GM18867 (cell line): ENCODE measurements around the gene C3orf62.
"Not testable (repeated sequence)": the region's sequence is repeated elsewhere in the genome, so short reads cannot be mapped to it uniquely, and the experiment has no call there.

Source experiments
- ATAC-seq: cut with Tn5 transposase; IDR thresholded peaks from one replicate; pipeline ENCODE4 v1.9.1; 2021; ENCODE audit warnings: mild to moderate bottlenecking, moderate library complexity; ENCODE audit not compliant: unreplicated experiment

C3orf62 gene

GRCh38 chr3:49269443-49270155 lies 7.4 kb downstream of the C3orf62 start:
- ATAC-seq: no peak

DNA sequence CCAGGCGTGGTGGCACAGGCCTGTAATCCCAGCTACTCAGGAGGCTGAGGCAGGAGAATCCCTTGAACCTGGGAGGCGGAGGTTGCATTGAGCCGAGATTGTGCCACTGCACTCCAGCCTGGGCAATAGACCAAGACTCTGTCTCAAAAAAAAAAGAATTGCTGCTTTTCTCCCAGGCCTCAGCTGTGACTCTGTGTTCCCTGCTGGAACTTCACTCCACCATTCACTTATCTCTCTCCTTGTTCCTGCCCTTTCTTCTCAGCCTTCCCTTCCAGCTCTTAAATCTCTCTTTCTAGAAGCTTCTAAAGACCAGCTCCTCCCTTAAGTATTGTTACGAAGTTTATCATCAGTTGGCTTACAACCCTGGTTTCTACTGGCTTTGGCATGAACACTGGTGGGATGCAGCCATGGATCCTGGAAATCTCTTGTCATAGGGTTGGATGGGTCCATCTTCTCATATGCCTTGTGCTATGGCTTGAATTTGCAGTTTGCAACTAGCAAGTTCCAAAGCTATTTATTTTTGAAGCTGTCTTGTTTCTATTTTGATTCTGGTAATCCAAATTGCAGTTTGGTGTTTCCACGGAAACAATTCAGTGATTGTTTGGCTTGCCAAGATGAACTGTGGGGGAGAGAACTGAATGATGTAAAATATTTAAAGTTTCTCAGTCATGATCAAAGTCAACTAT lies 10.5 kb downstream of the C3orf62 start:
- no peak for ATAC-seq

- no peak for ATAC-seq
Measured at GRCh38 chr3:49265661-49266386, 11.2 kb downstream of the C3orf62 start.

- ATAC-seq: no peak
Measured at GRCh38 chr3:49263159-49263889, 13.7 kb downstream of the C3orf62 start.

DNA sequence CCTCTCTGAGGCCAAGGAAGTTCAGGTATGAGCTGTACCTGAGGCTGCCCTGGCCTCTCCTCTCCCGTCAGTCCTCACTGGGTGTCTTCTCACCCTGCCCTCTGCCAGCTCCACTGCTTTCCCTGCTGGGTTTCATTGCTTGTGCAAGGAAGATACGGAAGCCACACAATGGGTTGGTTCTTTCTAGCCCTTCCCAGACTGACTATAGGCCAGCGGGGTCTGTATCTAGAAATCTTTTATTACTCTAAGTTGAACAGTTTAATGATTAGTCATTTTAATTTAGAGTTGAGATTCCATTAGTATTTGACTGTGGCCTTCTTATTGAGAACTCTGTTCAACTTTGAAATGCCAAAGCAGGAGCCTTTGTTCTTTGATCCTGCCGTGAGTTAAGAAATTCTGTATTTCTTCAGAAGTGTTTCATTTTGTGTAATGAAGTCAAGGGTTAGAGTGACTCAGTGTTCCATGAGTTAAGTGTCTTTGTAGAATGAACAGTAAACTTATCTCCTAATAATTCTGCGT lies 16.2 kb downstream of the C3orf62 start:
- ATAC-seq: no peak

GRCh38 chr3:49257187-49257586 lies 19.8 kb downstream of the C3orf62 start:
- no peak for ATAC-seq

DNA sequence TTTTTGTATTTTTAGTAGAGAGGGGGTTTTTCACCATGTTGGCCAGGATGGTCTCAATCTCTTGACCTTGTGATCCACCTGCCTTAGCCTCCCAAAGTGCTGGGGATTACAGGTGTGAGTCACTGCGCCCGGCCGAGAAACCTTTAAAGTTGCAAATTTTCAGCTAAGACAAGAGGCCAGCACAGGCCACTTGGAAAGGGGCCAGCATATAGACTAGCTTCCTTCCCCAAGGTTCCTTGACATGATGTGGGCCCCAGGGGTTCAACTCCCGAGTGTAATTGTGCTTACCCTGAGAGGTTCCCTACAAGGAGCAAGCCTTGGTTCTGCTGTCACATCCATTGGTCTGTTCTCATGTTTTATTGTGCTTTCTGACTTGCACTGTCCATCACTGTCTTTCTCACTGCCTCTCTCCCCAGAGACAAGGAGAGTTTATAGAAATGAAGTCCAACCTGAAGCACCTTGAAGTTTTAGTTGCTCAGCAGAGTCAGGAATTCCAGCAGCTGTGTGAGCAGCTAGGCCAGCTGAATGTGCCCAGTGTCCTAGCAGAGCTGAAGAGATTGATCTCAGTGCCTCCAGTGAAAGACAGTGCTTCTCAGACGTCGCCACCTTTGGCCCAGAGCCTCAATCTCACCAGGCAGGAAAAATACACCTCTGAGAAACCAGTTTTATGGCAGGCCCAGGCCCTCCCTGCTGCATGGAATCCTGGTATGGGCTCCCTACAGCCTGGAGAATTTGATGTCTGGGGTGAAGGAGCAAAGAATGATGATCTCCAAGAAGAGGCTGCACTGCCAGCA lies 21.1 kb downstream of the C3orf62 start:
- ATAC-seq: no peak

DNA sequence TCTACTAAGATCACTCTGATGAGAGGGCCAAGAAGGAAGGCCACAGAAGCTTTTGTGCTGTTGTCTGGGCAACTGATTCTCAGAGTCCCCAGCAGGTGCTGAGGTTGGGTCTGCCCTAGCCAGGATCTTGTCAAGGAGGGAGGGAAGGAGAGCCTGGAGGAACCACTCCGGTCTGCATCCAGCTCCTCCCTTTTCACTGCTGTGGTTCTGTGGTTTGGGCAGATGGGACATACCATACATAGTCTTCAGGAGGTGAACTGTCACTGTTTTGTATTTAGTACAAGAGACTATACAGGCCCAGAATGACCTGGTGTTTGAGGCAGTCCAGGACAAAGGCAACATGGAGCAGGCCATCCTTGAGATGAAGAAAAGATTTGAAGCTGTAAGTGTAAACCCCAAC lies 21.9 kb downstream of the C3orf62 start:
- ATAC-seq: no peak

DNA sequence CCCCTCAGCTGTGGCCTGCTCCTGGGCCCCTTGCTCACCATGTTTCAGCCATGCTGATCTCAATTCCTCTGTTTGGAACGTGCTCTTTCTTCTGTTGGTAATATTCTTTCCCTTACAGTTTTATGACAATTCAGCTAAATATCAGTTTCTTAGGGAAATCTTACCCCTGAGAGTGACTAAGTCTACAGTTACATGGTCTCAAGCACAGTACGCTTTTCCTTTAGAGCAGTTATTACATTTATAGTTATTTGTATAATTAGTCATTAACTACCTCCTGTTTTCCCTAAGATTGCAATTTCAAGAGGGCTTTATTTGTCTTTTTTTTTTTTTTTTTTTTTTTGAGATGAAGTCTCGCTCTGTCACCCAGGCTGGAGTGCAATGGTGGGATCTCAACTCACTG lies 23.5 kb downstream of the C3orf62 start:
- ATAC-seq: no peak

- ATAC-seq: no peak
Measured at GRCh38 chr3:49248840-49249227, 28.2 kb downstream of the C3orf62 start.

- no peak for ATAC-seq
Measured at GRCh38 chr3:49244581-49245205, 32.3 kb downstream of the C3orf62 start.

DNA sequence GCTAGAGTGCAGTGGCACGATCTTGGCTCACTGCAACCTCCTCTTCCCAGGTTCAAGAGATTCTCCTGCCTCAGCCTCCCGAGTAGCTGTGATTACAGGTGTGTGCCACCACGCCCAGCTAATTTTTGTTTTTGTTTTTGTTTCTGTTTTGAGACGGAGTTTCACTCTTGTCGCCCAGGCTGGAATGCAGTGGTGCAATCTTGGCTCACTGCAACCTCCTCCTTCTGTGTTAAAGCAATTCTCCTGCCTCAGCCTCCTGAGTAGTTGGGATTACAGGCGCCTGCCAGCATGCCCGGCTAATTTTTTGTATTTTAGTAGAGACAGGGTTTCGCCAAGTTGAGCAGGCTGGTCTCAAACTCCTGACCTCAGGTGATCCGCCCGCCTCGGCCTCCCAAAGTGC lies 36.9 kb downstream of the C3orf62 start:
- not testable (repeated sequence) for ATAC-seq

DNA sequence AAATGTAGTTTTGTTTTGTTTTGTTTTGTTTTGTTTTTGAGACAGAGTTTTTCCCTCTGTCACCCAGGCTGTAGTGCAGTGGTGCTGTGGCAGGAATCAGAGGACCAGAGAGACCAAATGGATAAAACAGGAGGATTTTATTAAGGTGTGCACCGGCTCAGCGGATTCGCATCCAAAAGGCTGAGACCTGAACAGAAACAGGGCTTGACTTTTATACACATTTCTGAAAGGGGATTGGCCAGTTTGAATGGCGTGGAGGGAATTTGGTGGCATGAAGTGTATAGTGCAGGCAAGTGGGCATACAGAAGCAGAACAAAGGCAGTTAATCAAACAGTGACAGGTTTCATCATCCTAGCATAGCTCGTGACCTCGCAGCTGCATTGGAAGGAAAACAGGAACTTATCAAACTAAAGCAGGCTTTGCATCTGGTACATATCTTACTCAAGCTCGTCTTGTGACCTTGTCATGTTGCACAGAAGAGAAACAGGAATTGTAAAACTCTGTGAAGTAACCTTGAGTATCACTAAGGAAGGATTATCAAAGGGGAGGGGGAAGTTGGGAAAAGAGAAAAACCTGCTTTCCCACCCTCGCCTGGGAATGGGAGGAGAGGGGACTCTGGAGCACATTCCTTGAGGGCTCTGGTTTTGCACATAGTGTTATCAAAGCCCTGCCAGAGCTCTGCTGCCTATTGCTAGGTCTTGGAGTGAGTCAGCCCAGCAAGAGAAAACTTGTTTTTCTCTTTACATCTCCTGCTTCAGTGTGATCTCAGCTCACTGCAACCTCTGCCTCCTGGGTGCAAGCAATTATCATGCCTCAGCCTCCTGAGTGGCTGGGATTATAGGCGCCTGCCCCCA lies 38.5 kb downstream of the C3orf62 start:
- ATAC-seq: no peak

DNA sequence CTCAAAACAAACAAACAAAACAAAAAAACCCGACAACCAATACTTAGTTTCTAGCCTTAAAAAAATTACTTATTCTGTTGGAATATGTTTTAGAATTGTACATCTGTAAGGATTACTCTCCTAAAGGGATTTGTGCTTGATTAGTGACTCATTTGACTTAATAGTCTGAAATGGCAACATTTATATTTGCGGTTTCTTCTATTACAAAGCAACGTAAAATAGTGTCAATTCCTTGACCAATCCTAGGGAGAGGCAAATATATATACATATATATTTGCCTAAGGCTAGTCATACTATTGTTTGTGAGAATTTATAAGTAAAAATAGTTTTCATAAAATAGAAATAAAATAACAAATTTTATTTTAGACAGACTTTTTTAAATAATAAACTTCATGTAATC lies 39.7 kb downstream of the C3orf62 start:
- no peak for ATAC-seq

DNA sequence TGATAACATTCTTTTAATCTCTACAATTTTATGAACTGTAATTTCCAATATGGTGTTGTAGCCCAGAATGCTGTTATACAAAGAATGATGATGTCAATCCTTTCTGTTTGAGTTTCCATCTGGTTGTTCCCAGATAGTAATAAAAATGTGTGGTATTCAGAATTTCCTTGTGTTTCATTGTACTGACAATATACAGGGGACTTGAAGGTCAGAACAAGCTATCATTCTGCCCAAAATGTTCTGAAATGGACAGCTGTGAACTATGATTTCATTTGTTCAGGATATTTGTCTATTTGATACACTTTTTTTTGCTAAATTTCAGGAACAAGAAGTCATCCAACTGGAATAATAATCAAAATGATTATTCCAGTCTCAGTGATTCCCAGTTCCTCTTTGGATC lies 40.8 kb downstream of the C3orf62 start:
- no peak for ATAC-seq

DNA sequence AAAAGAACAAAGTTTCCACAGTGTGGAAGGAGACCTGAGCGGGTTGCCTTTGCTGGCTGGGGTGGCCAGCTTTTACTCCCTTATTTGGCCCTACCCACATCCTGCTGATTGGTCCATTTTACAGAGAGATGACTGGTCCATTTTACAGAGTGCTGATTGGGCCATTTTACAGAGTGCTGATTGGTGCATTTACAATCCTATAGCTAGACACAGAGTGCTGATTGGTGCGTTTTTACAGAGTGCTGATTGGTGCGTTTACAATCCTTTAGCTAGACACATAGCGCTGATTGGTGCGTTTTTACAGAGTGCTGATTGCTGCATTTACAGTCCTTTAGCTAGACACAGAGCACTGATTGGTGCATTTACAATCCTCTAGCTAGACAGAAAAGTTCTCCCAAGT lies 48.2 kb downstream of the C3orf62 start:
- not testable (repeated sequence) for ATAC-seq

- no peak for ATAC-seq
Measured at GRCh38 chr3:49222002-49222401, 55.0 kb downstream of the C3orf62 start.

DNA sequence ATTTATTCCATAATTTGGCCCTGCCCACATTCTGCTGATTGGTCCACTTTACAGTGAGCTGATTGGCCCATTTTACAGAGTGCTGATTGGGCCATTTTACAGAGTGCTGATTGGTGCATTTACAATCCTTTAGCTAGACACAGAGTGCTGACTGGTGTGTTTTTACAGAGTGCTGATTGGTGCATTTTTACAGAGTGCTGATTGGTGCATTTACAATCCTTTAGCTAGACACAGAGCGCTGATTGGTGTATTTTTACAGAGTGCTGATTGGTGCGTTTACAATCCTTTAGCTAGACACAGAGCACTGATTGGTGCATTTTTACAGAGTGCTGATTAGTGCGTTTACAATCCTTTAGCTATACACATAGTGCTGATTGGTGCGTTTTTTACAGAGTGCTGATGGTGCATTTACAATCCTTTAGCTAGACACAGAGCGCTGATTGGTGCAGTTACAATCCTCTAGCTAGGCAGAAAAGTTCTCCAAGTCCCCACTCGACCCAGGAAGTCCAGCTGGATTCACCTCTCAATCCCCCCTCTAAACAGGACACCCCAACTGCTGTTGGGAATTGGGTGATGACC lies 56.0 kb downstream of the C3orf62 start:
- ATAC-seq: not testable (repeated sequence)

DNA sequence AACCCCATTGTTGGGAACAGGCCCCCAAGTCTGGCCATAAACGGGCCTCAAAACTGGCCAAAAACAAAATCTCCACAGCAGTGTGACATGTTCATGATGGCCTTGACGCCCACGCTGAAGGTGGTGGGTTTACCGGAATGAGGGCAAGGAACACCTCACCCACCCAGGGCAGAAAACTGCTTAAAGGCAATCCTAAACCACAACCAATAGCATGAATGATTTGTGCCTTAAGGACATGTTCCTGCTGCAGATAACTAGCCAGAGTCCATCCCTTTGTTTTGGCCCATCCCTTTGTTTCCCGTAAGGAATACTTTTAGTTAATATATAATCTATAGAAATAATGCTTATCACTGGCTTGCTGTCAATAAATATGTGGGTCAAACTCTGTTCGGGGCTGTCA lies 57.9 kb downstream of the C3orf62 start:
- ATAC-seq: no peak
